Omental fat pad (tissue), 4 donors: ENCODE measurements around the gene TCHP. TPM values are rescaled to one million over a fixed set of nuclear protein-coding genes. Genes with fewer than 3 reads are reported as not detected.
A peak's percentile ranks its signal among the peaks of the same experiment; 100 is the strongest.

Source experiments
- ATAC-seq: fragments of 150-250 bp; one replicate; pipeline ENCODE4 v1.9.1; 2016; ENCODE audit warnings: mild to moderate bottlenecking, moderate library complexity; ENCODE audit not compliant: low FRiP score
- DNase-seq: peaks from one replicate; pipeline ENCODE4 v3.0.0-alpha.2; 2019; ENCODE audit warnings: low spot score
- small RNA-seq: library from RNA; depleted of rRNA; stranded (forward); fragments of <200 nt; gene quantifications from one replicate; pipeline ENCODE3, GENCODE V24; 2016
- total RNA-seq, 4 donors: library from RNA; depleted of rRNA; stranded (reverse); fragments of >200 nt; gene quantifications; one replicate each; pipeline ENCODE4 v1.1.0, GENCODE V29; 2016
- TF ChIP-seq, protein P1 (sequence below), 3 donors: fragments of 450-650 bp; IDR thresholded peaks; one replicate each; pipeline ENCODE4 v1.5.1; 2016 to 2017; ENCODE audit warnings: antibody characterized with exemption in 3 of 3, mild to moderate bottlenecking in 3 of 3, moderate library complexity in 2 of 3

The TCHP gene
- total RNA-seq, 4 donors from 2014 or later: 7.0 to 30.1 (median 12.1) TPM

DNA sequence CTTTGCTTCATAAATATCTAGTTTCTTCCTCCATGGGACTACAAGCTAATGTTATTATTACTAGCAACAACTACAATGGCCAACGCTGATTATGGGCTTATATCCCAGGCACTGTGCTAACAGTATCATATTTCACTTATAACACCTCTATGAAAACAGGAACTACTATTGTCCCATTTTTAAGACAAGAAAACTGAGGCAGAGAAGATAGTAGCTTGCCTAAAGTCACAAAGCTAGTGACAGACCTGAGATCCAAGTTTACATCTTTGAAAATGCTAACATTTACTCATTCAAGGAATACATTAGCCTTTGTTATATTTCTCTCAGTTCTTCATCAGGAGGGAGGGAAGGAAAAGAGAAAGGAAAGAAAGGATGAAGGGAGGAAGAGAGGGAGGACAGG, 63.3 kb downstream of the TCHP start:
- TF ChIP-seq, protein P1, sequence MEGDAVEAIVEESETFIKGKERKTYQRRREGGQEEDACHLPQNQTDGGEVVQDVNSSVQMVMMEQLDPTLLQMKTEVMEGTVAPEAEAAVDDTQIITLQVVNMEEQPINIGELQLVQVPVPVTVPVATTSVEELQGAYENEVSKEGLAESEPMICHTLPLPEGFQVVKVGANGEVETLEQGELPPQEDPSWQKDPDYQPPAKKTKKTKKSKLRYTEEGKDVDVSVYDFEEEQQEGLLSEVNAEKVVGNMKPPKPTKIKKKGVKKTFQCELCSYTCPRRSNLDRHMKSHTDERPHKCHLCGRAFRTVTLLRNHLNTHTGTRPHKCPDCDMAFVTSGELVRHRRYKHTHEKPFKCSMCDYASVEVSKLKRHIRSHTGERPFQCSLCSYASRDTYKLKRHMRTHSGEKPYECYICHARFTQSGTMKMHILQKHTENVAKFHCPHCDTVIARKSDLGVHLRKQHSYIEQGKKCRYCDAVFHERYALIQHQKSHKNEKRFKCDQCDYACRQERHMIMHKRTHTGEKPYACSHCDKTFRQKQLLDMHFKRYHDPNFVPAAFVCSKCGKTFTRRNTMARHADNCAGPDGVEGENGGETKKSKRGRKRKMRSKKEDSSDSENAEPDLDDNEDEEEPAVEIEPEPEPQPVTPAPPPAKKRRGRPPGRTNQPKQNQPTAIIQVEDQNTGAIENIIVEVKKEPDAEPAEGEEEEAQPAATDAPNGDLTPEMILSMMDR (IDR thresholded peaks at IDR 0.05): no peak
- no peak for DNase-seq
- ATAC-seq: no peak

DNA sequence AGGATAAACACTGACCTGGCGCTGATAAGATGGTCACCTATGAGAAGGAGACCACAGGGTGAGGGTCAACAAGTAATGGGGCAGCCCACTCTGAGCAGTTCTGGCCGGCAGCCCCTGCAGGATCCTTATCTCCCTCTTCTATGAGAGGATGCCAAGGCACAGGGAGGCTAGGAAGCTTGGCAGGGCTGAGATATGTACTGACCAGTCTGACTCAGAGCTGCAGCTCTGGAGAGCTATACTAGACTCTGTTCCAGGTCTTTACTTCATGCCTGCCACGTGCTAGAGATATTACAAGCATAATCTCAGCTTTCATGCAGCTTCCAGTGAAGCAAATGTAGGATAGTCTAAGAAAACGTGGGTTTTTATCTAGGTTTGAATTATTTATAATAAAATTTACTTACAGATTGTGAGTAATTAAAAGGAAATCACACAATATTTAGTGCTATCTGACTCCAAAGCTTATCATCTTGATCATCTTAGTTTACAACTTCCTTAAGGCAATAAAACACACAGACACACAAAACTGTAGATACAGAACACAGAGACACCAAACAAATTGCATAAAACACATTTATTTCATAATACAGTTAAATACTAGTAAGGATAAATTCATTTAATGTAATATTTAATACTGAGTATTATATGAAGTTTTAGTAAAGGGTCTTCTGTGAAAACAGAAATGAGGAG, 63.8 kb downstream of the TCHP start:
- peak; percentile 94 for ATAC-seq
- DNase-seq: no peak
- TF ChIP-seq, protein P1 (IDR thresholded peaks at IDR 0.05): no peak

DNA sequence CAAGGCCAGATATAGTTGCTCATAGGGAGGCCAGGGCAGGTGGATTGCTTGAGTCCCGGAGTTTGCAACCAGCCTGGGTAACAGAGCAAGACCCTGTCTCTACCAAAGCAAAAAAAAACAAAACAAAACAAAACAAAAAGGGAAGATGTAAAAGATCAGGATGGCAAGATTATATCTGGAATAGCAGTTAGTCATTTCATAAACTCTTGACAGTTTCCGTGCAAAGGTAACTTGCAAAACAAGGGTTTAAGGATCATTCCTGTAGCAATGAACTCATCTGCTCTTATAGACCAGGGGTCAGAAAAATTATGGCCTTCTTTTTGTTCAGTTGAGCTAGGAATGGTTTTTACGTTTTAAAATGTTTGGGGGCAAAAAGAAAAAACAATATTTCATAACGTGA, 66.5 kb downstream of the TCHP start:
- ATAC-seq: no peak
- TF ChIP-seq, protein P1 (IDR thresholded peaks at IDR 0.05): no peak

DNA sequence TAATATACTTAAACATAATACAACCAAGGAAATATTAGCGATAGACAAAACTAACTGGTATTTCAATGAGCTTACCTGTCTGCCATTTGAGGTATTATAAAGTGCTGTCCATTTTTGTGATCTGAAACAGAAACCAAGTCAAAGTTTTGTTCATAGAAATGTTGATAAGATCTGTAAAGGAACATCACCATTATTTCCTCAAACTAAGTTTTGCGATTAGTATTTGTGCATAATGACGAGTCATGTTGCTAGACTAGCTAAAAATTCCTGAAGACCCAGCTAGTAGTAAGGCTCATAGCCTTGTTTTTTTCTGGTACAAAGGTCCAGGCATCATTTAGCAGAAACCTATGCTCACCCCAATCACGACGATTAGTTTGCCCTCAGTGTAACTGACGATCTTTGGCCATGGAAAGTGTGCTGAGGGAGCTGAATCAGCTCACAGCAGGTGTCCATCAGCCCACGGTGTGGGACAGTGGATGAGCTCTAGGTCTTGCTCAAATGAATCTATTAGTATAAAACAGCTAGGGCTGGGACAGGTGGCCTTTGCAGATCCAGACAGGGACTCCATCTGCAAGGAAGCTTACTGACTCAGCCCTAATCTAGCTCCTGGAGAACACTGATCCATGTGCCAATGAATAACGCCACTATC, 67.4 kb downstream of the TCHP start:
- DNase-seq (no peak), ATAC-seq (no peak)
- TF ChIP-seq, protein P1 (IDR thresholded peaks at IDR 0.05): no peak

More for the DNA sequence above, 66.5 kb downstream of the TCHP start:
- DNase-seq: no peak

Small RNA genes within 50 kb of the gene (small RNA-seq; reads per million reads assigned to genes)
- not detected for gene RN7SL441P

Other genes with a start within 250 kb of the TCHP start
- gene FAM222A, start 186.4 kb upstream of the TCHP start, total RNA-seq: 1 to 10 TPM in 2 of 4 donors, under 1 TPM in 1, not detected in 1; 0.94 to 2.6 (median 2.3) TPM
- gene TRPV4, start 66.9 kb upstream of the TCHP start, total RNA-seq: 1 to 10 TPM; 1.2 to 2.4 (median 1.6) TPM
- 10 to 100 TPM; 28.5 to 42.7 (median 36.5) TPM for gene GLTP, start 19.7 kb upstream of the TCHP start, total RNA-seq
- gene GIT2, start 96.1 kb downstream of the TCHP start, total RNA-seq: 10 to 100 TPM; 28.7 to 77.2 (median 47.0) TPM
- 10 to 100 TPM; 33.6 to 93.3 (median 43.2) TPM for gene ANKRD13A, start 99.2 kb downstream of the TCHP start, total RNA-seq
- gene C12orf76, start 148.2 kb downstream of the TCHP start, total RNA-seq: 10 to 100 TPM in 3 of 4 donors, 1 to 10 TPM in 1; 7.4 to 17.0 (median 11.9) TPM
- 10 to 100 TPM in 1 of 4 donors, 1 to 10 TPM in 3; 4.0 to 14.8 (median 5.3) TPM for gene IFT81, start 224.1 kb downstream of the TCHP start, total RNA-seq